Trophoblast cell (in vitro differentiated cells and primary cell): ENCODE data around the gene SYTL1.

Experiments
- DNase-seq, 2 donors: peaks; one replicate each; pipeline ENCODE4 v3.0.0-alpha.2; 2016
- H2AFZ ChIP-seq: 2 replicates; pipeline ENCODE4 v1.6.1; 2013; ENCODE audit warnings: low read length, moderate library complexity, mild to moderate bottlenecking; ENCODE audit not compliant: insufficient read depth, poor library complexity
- H2AK5ac ChIP-seq: 2 replicates; pipeline ENCODE4 v1.6.1; 2013; ENCODE audit warnings: mild to moderate bottlenecking, low read length
- H2BK120ac ChIP-seq: 2 replicates; pipeline ENCODE4 v1.6.1; 2013; ENCODE audit warnings: low read length, mild to moderate bottlenecking, moderate library complexity; ENCODE audit not compliant: insufficient read depth, poor library complexity
- H2BK12ac ChIP-seq: 2 replicates; pipeline ENCODE4 v1.6.1; 2013; ENCODE audit warnings: mild to moderate bottlenecking, low read length, moderate library complexity
- H2BK5ac ChIP-seq: 2 replicates; pipeline ENCODE4 v1.6.1; 2013; ENCODE audit warnings: low read length, low read depth, moderate library complexity, mild to moderate bottlenecking; ENCODE audit not compliant: poor library complexity
- H3K14ac ChIP-seq: 2 replicates; pipeline ENCODE4 v1.6.1; 2013; ENCODE audit warnings: mild to moderate bottlenecking, low read length
- H3K18ac ChIP-seq: 2 replicates; pipeline ENCODE4 v1.6.1; 2013; ENCODE audit warnings: mild to moderate bottlenecking, low read length
- H3K23ac ChIP-seq: 2 replicates; pipeline ENCODE4 v1.6.1; 2013; ENCODE audit warnings: low read length
- H3K27ac ChIP-seq: 2 replicates; pipeline ENCODE4 v1.5.1; 2013; ENCODE audit warnings: low read depth, mild to moderate bottlenecking, inconsistent platforms, low read length, moderate library complexity
- H3K27me3 ChIP-seq: 2 replicates; pipeline ENCODE4 v1.6.1; 2013; ENCODE audit warnings: inconsistent platforms, mild to moderate bottlenecking, low read length, moderate library complexity; ENCODE audit not compliant: insufficient read depth
- H3K36me3 ChIP-seq, 2 experiments: 1 replicate in 1 of 2; 2 replicates in 1 of 2; pipeline ENCODE4 v1.6.1; 2013; ENCODE audit warnings: low read length in 2 of 2, mild to moderate bottlenecking in 2 of 2, moderate library complexity in 1 of 2; ENCODE audit not compliant: insufficient read depth in 2 of 2, control insufficient read depth in 1 of 2
- H3K4ac ChIP-seq: 2 replicates; pipeline ENCODE4 v1.6.1; 2013; ENCODE audit warnings: low read depth, mild to moderate bottlenecking, low read length, moderate library complexity
- H3K4me1 ChIP-seq, 2 experiments: 1 replicate in 1 of 2; 2 replicates in 1 of 2; pipeline ENCODE4 v1.6.1; 2013; ENCODE audit warnings: low read length in 2 of 2, mild to moderate bottlenecking in 2 of 2, moderate library complexity in 1 of 2; ENCODE audit not compliant: insufficient read depth in 2 of 2, control insufficient read depth in 1 of 2
- H3K4me2 ChIP-seq: 2 replicates; pipeline ENCODE4 v1.6.1; 2013; ENCODE audit warnings: inconsistent platforms, mild to moderate bottlenecking, low read length, moderate library complexity
- H3K4me3 ChIP-seq: 2 replicates; pipeline ENCODE4 v1.5.1; 2013; ENCODE audit warnings: mild to moderate bottlenecking, low read depth, low read length, inconsistent platforms
- H3K79me1 ChIP-seq: one replicate; pipeline ENCODE4 v1.6.1; 2013; ENCODE audit warnings: low read length
- H3K79me2 ChIP-seq: 2 replicates; pipeline ENCODE4 v1.6.1; 2013; ENCODE audit warnings: low read length, mild to moderate bottlenecking; ENCODE audit not compliant: control insufficient read depth, insufficient read depth, poor library complexity
- H3K9ac ChIP-seq: 2 replicates; pipeline ENCODE4 v1.6.1; 2013; ENCODE audit warnings: mild to moderate bottlenecking, low read length
- H3K9me3 ChIP-seq: 2 replicates; pipeline ENCODE4 v1.6.1; 2013; ENCODE audit warnings: low read depth, mild to moderate bottlenecking, control low read depth, inconsistent platforms, low read length; ENCODE audit not compliant: insufficient read depth
- H4K12ac ChIP-seq: 2 replicates; pipeline ENCODE4 v1.6.1; 2013; ENCODE audit warnings: low read depth, mild to moderate bottlenecking, low read length, moderate library complexity
- H4K8ac ChIP-seq: 2 replicates; pipeline ENCODE4 v1.6.1; 2013; ENCODE audit warnings: low read depth, mild to moderate bottlenecking, low read length, moderate library complexity
- H4K91ac ChIP-seq: one replicate; pipeline ENCODE4 v1.6.1; 2013; ENCODE audit warnings: low read depth, mild to moderate bottlenecking, low read length, moderate library complexity
- WGBS: extraction: QIAGEN DNeasy Blood & Tissue Kit; methylation state at CpG from one replicate; pipeline ENCODE4 v1.1.7; 2013; ENCODE audit warnings: missing lambda C conversion rate; ENCODE audit not compliant: insufficient read length, insufficient coverage; ENCODE audit errors: extremely low coverage; 5-methylcytosine and 5-hydroxymethylcytosine counted together

Gene SYTL1

GRCh38 chr1:27339213-27339612 lies 2.6 kb upstream of the SYTL1 start:
- H3K9ac ChIP-seq, result no peak overlapping the region
- peaks cover 25 to 29% of the 10 kb centered on the region in 2 experiments for H3K4me1 ChIP-seq

GRCh38 chr1:27342391-27342777 lies 562 bp downstream of the SYTL1 start:
- Histone ChIP-seq H3K4me3 (no peak overlapping the region), H4K8ac (peak overlapping the region; percentile 49), H2BK5ac (peak overlapping the region; percentile 9), H4K91ac (peak overlapping the region; percentile 96), H2BK120ac (peak overlapping the region; percentile 33), H3K4me1 (peaks cover 27 to 32% of the 10 kb centered on the region in 2 experiments), H2AFZ (no peak overlapping the region), H3K14ac (peak overlapping the region; percentile 29), H3K9ac (no peak overlapping the region), H2BK12ac (peak overlapping the region; percentile 62), H3K18ac (peak overlapping the region; percentile 44), H3K9me3 (peaks cover 1% of the 10 kb centered on the region), H3K79me2 (peaks cover 4% of the 10 kb centered on the region), H3K79me1 (peaks cover 13% of the 10 kb centered on the region), H4K12ac (no peak overlapping the region), H3K27me3 (no peaks in the 10 kb centered on the region), H3K4me2 (peak overlapping the region; percentile 60), H3K27ac (peak overlapping the region; percentile 49), H2AK5ac (peak overlapping the region; percentile 51), H3K36me3 (no peaks in the 10 kb centered on the region), H3K23ac (no peak overlapping the region), H3K4ac (peak overlapping the region; percentile 15)
- no CpG with 5 or more reads among the region's 8 CpGs for WGBS
- DNase-seq, result no peak

More at GRCh38 chr1:27339213-27339612, 2.6 kb upstream of the SYTL1 start:
- H2AK5ac ChIP-seq, result peak overlapping the region; percentile 25
- no CpG with 5 or more reads among the region's 5 CpGs for WGBS
- no peak overlapping the region for H3K4ac ChIP-seq
- H3K27me3 ChIP-seq, result no peaks in the 10 kb centered on the region
- H4K12ac ChIP-seq, result no peak overlapping the region
- H2AFZ ChIP-seq, result no peak overlapping the region
- H2BK12ac ChIP-seq, result no peak overlapping the region
- peaks cover 1% of the 10 kb centered on the region for H3K9me3 ChIP-seq
- no peak overlapping the region for H4K91ac ChIP-seq
- peaks cover 13% of the 10 kb centered on the region for H3K79me1 ChIP-seq
- no peak overlapping the region for H3K4me3 ChIP-seq
- H3K27ac ChIP-seq, result no peak overlapping the region
- peak; percentile 50 to 60 for DNase-seq
- no peak overlapping the region for H2BK5ac ChIP-seq
- H3K23ac ChIP-seq, result no peak overlapping the region
- peaks cover 26% of the 10 kb centered on the region in 2 experiments for H3K36me3 ChIP-seq
- no peak overlapping the region for H3K4me2 ChIP-seq
- no peak overlapping the region for H3K18ac ChIP-seq
- no peak overlapping the region for H4K8ac ChIP-seq
- H3K79me2 ChIP-seq, result peaks cover 4% of the 10 kb centered on the region
- no peak overlapping the region for H2BK120ac ChIP-seq
- no peak overlapping the region for H3K14ac ChIP-seq

- Histone ChIP-seq H3K79me1 (peaks cover 13% of the 10 kb centered on the region), H3K36me3 (no peaks in the 10 kb centered on the region), H4K91ac (peak overlapping the region; percentile 96), H3K4me1 (peaks cover 28 to 34% of the 10 kb centered on the region in 2 experiments), H2AFZ (peak overlapping the region; percentile 41), H2AK5ac (peak overlapping the region; percentile 85), H3K27ac (peak overlapping the region; percentile 54), H2BK5ac (peak overlapping the region; percentile 68), H3K14ac (peak overlapping the region; percentile 91), H2BK120ac (peak overlapping the region; percentile 86), H4K8ac (peak overlapping the region; percentile 69), H2BK12ac (peak overlapping the region; percentile 62), H3K4me3 (no peak overlapping the region), H3K4ac (peak overlapping the region; percentile 66), H3K23ac (no peak overlapping the region), H3K18ac (peak overlapping the region; percentile 60), H3K79me2 (peaks cover 4% of the 10 kb centered on the region), H3K9me3 (peaks cover 1% of the 10 kb centered on the region), H4K12ac (peak overlapping the region; percentile 25), H3K27me3 (no peaks in the 10 kb centered on the region), H3K9ac (no peak overlapping the region), H3K4me2 (peak overlapping the region; percentile 20)
- peak; percentile 86 to 87 for DNase-seq
- WGBS, result no CpG with 5 or more reads among the region's 31 CpGs
These were observed 1.2 kb downstream of the SYTL1 start for GRCh38 chr1:27342778-27343638.

DNA sequence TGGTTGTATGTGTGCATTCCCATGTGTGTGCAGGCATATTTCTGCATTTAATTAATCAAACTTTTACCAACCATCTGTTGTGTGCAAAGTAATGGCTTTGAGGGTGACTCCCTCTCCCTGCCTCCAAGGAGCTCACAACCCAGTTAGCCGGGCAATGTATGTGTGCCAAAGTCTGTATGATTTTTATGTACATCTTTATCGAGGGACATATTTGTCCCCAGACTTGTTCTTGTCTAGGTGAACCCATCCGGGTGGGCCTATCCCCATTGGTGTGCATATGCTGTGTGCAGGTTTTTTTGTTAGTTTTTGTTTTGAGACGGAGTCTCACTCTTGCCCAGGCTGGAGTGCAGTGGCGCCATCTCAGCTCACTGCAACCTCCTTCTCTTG lies 1.8 kb downstream of the SYTL1 start:
- H4K91ac ChIP-seq, result peak overlapping the region; percentile 96
- H3K23ac ChIP-seq, result no peak overlapping the region
- DNase-seq, result peak in 1 of 2 donors; percentile 25
- peaks cover 28 to 34% of the 10 kb centered on the region in 2 experiments for H3K4me1 ChIP-seq
- H2BK120ac ChIP-seq, result peak overlapping the region; percentile 86
- no peak overlapping the region for H4K12ac ChIP-seq
- H3K9ac ChIP-seq, result no peak overlapping the region
- no peak overlapping the region for H2AFZ ChIP-seq
- H3K27ac ChIP-seq, result no peak overlapping the region
- H3K14ac ChIP-seq, result peak overlapping the region; percentile 91
- no peak overlapping the region for H2BK5ac ChIP-seq
- no peak overlapping the region for H3K4me2 ChIP-seq
- peaks cover 1% of the 10 kb centered on the region for H3K9me3 ChIP-seq
- peak overlapping the region; percentile 85 for H2AK5ac ChIP-seq
- peaks cover 13% of the 10 kb centered on the region for H3K79me1 ChIP-seq
- peak overlapping the region; percentile 69 for H4K8ac ChIP-seq
- no peaks in the 10 kb centered on the region for H3K36me3 ChIP-seq
- peak overlapping the region; percentile 60 for H3K18ac ChIP-seq
- no peak overlapping the region for H3K4ac ChIP-seq
- H3K27me3 ChIP-seq, result no peaks in the 10 kb centered on the region
- peak overlapping the region; percentile 55 for H2BK12ac ChIP-seq
- WGBS, result no CpG with 5 or more reads among the region's 5 CpGs
- peaks cover 4% of the 10 kb centered on the region for H3K79me2 ChIP-seq
- H3K4me3 ChIP-seq, result no peak overlapping the region
